Fibroblast of pulmonary artery (primary cell): Measurements from ENCODE around the gene HTT.

Source experiments
- DNase-seq: peaks from one replicate; pipeline ENCODE4 v3.0.0-alpha.2; 2010; ENCODE audit warnings: low read depth
- H3K4me3 ChIP-seq: replicated peaks from 2 replicates; pipeline ENCODE4 v1.5.1; 2011; ENCODE audit warnings: low read depth, mild to moderate bottlenecking, control low read depth, low read length, moderate library complexity
- TF ChIP-seq, protein P1 (sequence below): IDR thresholded peaks from 2 replicates; pipeline ENCODE4 v1.5.1; 2011; ENCODE audit warnings: mild to moderate bottlenecking, control low read depth, low read length, inconsistent platforms; ENCODE audit errors: missing control alignments

HTT gene

DNA sequence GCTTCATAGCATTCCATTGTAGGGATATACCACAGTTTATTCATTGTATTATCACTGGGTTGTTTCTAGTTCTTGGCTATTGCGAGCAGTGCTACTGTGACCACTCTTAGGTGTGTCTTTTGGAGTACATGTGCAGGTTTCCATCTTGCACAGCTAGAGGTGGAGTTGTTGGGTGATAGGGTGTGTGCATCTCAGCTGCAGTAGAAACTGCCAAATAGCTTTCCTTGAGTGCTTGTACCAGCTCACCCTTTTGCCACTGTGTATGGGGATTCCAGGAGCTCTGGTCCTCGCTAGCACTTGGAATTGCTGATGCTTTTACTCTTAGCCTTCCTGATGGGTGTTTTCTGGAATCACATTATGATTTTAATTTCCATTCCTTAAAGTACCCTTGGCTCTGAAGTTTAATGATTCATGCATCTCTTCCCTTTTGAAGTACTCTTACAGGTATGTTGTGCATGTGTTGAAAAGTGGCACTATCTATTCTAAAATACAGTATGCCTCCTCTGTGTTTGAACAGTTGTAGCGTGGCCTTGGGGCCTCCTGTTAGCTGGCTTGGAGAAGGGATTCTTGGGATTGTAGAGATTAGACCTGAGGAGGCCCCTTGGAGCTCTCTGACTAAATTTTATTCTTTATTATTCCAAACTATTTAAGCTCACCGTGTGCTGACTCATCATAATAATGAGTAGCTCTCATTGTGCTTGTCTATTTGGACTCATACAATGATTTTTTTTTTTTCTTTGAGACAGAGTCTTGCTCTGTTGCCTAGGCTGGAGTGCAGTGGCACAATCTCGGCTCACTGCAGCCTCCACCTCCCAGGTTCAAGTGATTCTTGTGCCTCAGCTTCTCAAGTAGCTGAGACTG is 38.4 kb downstream of the HTT start:
- TF ChIP-seq, protein P1, sequence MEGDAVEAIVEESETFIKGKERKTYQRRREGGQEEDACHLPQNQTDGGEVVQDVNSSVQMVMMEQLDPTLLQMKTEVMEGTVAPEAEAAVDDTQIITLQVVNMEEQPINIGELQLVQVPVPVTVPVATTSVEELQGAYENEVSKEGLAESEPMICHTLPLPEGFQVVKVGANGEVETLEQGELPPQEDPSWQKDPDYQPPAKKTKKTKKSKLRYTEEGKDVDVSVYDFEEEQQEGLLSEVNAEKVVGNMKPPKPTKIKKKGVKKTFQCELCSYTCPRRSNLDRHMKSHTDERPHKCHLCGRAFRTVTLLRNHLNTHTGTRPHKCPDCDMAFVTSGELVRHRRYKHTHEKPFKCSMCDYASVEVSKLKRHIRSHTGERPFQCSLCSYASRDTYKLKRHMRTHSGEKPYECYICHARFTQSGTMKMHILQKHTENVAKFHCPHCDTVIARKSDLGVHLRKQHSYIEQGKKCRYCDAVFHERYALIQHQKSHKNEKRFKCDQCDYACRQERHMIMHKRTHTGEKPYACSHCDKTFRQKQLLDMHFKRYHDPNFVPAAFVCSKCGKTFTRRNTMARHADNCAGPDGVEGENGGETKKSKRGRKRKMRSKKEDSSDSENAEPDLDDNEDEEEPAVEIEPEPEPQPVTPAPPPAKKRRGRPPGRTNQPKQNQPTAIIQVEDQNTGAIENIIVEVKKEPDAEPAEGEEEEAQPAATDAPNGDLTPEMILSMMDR, result no peak
- H3K4me3 ChIP-seq, result no peak overlapping the region
- peak; percentile 58 for DNase-seq

DNA sequence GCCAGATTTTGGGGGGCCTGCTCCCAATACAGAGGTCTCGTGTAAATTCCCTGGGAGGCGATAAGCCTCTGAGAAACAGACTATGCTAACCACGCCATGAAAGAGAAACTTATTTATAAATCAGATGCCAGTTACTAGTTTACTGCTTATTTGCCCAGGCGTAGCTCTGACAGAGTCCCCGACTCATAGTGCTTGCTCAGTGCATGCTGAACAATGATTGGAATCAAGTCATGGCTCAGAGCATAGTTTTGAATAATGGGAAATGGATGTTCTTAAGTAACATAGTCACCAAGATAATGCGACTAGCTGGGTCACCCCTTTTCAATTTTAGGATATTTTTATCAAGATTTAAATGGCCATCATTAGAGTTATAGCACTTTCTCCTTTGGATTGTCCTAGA is 39.9 kb downstream of the HTT start:
- no peak for DNase-seq
- TF ChIP-seq, protein P1, result no peak
- H3K4me3 ChIP-seq, result no peak overlapping the region

DNA sequence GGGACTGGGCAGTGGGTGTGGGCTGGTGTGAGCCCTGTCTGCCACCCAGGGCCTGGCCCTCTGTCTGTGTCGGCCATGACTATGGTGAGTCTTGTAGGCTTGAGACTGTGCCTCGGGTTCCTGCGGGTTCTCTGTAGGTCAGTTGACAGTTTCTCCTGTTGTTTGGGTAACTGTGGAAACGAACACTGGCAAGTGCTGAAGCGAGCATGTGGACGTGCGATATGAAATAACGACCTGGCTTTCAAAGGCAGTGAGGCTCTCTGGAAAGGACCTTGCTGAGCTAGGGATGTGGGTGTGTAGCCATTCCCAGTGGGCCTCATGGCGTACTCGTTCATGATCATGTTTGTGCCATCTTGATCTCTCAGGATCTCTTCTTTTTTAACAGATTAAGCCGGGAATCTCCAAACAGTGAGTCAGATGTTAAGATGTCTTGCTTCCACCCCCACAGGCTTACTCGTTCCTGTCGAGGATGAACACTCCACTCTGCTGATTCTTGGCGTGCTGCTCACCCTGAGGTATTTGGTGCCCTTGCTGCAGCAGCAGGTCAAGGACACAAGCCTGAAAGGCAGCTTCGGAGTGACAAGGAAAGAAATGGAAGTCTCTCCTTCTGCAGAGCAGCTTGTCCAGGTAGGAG is 41.3 kb downstream of the HTT start:
- DNase-seq, result peak; percentile 9
- TF ChIP-seq, protein P1, result no peak
- H3K4me3 ChIP-seq, result no peak overlapping the region

DNA sequence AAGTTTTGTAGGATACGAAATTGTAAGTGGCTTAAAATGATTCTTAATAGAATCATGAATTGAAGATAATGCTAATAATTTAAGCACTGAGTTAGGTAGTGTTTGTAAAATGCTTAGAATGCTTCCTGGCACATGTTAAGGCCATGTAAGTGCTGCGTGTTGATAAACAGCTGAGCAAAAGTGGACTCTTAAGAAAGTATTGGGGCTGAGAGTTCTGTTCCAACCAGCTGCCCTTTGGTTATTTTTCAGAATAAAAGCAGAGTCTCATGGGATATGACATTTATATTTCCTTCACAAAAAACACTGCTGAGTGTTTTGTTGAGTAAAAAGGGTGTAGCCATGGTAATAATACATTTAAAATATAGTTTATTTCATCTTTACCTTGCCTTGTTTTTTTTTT is 42.5 kb downstream of the HTT start:
- no peak for DNase-seq
- TF ChIP-seq, protein P1, result no peak
- no peak overlapping the region for H3K4me3 ChIP-seq

DNA sequence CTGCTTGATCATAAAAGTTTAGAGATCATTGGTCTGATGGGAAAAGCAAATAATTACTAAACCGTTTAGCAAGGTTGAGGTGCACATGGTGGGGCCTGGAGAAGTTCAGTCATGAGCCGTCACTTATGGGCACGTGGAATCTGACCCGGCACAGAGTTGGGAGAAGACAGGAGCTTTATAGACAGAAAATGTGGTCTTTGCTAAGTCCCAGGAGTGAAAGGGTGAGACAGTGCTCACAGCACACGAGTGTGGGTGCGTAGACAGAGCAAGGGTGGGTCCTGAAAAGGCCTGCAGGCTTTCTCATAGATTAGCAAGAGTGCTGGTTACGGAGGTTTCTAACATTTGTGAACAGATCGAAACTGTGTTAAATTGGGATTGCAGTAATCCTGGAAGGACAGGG is 43.8 kb downstream of the HTT start:
- TF ChIP-seq, protein P1, result no peak
- DNase-seq, result no peak
- no peak overlapping the region for H3K4me3 ChIP-seq

DNA sequence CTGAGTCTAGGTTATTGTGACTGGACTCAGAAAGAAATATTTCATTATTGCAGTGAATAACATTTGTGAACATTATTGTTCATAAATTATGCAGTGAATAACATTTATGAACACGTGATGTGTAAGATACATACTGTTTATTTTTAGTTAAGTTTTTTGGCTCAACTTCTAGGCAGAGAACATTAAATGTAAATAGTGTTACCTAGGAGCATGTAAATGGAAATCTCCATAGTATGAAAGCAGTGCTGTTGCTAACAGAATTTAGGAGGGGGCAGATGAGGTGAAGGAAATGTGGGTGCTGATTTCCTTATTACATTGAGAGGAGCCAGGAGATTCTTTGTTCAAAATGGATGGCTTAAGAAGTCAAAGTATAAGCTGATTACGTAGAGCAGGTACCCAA is 45.0 kb downstream of the HTT start:
- no peak for DNase-seq
- TF ChIP-seq, protein P1, result no peak
- H3K4me3 ChIP-seq, result no peak overlapping the region
